AG04450 (cell line): ENCODE data around the gene TTLL6. TPM values are rescaled to one million over a fixed set of nuclear protein-coding genes. Genes with fewer than 3 reads are reported as not detected.

Experiments used
- CTCF ChIA-PET: fragments of 300-600, 350-600 bp; formaldehyde crosslinking; extraction: SDS; loops from one replicate; lab custom pipeline; 2022; ENCODE audit warnings: antibody characterized with exemption, inconsistent platforms; lab: Charles Lee
- POLR2A ChIA-PET: fragments of 350-600 bp; formaldehyde crosslinking; extraction: SDS; loops from one replicate; lab custom pipeline; 2021; ENCODE audit warnings: antibody characterized with exemption, inconsistent platforms; lab: Yijun Ruan, JAX
- DNase-seq: peaks from one replicate; pipeline ENCODE4 v3.0.0-alpha.2; 2011; ENCODE audit warnings: low read depth, low spot score
- H3K27ac ChIP-seq: one replicate; pipeline ENCODE4 v1.5.1; 2012; ENCODE audit warnings: low read depth, low read length, control low read depth
- H3K27me3 ChIP-seq: one replicate; pipeline ENCODE4 v1.6.0; 2012; ENCODE audit warnings: low read length; ENCODE audit not compliant: control insufficient read depth, insufficient read depth
- H3K4me3 ChIP-seq: 2 replicates; pipeline ENCODE4 v1.5.1; 2011; ENCODE audit warnings: mild to moderate bottlenecking, low read depth, low read length, control low read depth
- H3K9me3 ChIP-seq: 2 replicates; pipeline ENCODE4 v1.5.1; 2012; ENCODE audit warnings: low read length; ENCODE audit not compliant: control insufficient read depth, insufficient read depth
- polyA plus RNA-seq: library from polyadenylated mRNA; depleted of rRNA; stranded (reverse); fragments of >200 nt; gene quantifications from 2 replicates; pipeline ENCODE4 v1.2.3, GENCODE V29; 2011
- TF ChIP-seq, protein P1 (sequence below): IDR thresholded peaks from 2 replicates; pipeline ENCODE4 v1.5.1; 2011; ENCODE audit warnings: low read depth, low read length, control low read depth, inconsistent platforms

TTLL6 gene
- polyA plus RNA-seq, 1 experiment = 0.04 TPM

DNA sequence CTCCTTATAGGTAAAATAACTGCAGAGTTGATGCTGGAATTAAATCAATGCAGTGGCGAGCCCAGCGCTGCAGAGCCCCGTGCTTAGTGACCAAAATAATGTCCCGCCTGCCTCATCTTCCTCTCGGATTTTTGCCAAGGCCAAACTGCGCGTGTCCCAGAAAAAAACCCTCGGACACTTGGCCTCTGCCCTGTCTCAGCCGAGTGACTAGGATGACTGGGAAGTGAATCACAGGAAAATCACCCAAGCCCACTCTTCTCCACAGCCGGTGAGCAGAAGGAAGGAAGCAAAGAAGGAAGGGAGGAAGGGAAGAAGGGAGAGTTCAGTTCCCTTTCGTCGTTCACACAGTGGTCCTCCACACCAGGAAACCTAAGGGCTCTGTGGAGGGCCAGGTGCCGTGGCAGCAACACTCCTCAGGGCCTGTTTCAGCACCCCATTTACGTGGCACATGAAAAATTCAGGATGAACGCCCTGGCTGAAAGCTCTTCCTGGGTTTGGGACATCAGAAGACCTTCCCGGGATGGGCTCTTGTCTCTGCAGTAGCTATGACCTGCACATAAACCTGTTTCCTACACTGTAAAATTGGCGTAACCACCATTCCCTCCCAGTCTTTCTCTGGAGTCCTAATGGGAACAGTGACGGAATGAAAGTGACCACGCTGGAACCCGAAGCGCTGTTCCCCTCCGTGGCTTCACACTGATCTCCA, 63.1 kb downstream of the TTLL6 start:
- Histone ChIP-seq H3K9me3 (peaks cover 13% of the 10 kb centered on the region; the same call in 1 of the 2 replicates), H3K27me3 (peaks cover 88% of the 10 kb centered on the region), H3K27ac (no peak overlapping the region), H3K4me3 (no peak overlapping the region)
- TF ChIP-seq, protein P1, sequence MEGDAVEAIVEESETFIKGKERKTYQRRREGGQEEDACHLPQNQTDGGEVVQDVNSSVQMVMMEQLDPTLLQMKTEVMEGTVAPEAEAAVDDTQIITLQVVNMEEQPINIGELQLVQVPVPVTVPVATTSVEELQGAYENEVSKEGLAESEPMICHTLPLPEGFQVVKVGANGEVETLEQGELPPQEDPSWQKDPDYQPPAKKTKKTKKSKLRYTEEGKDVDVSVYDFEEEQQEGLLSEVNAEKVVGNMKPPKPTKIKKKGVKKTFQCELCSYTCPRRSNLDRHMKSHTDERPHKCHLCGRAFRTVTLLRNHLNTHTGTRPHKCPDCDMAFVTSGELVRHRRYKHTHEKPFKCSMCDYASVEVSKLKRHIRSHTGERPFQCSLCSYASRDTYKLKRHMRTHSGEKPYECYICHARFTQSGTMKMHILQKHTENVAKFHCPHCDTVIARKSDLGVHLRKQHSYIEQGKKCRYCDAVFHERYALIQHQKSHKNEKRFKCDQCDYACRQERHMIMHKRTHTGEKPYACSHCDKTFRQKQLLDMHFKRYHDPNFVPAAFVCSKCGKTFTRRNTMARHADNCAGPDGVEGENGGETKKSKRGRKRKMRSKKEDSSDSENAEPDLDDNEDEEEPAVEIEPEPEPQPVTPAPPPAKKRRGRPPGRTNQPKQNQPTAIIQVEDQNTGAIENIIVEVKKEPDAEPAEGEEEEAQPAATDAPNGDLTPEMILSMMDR = no peak
- POLR2A ChIA-PET = no interaction called here
- no peak for DNase-seq
- CTCF ChIA-PET = no interaction called here

DNA sequence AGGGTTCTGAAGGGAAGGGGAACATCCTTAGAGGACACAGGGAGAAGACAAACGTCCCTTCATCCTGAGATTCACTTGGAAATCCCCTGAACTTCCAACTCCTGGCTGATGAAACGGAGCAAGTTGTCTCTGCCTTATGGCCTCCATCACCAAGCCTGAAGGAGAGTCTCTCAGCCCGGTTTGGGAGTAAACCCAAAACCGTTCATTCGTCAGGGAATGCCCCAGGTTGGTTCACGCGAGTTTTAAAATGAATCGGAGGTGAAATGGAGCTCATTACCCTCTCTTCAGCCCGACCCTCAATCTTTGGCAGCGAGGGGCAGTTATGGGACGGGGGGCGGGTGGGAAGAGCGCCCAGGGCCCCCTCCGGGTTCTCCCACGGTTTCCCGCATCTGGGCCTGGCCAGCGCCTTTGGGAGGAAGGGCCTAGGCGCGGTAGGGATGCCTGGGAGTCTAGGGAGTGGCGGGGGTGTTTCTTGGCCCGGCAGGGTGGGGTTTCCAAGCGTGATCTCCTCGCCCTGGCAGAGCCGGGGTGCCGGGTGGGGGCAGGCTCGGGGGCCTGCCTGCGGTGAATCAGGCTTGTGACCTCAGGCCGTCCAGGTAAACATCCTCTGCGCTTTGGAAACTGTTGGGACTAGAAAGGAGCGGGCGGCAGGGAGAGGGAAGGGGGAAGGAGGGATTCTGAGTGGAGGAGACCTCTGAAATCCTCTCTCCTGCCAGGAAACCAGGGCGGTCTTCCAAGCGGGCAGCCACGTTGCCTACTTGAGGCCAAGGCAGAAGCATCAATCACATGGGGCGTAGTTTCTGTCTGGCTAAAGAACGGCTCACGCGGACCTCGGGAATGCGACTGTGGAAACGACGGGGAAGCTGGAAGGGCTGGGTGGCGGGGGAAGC, 64.4 kb downstream of the TTLL6 start:
- Histone ChIP-seq H3K27ac (no peak overlapping the region), H3K9me3 (peaks cover 15% of the 10 kb centered on the region; the same call in 1 of the 2 replicates), H3K27me3 (peaks cover 95% of the 10 kb centered on the region), H3K4me3 (no peak overlapping the region)
- DNase-seq = no peak
- CTCF ChIA-PET = no interaction called here
- POLR2A ChIA-PET = no interaction called here
- TF ChIP-seq, protein P1 = no peak

DNA sequence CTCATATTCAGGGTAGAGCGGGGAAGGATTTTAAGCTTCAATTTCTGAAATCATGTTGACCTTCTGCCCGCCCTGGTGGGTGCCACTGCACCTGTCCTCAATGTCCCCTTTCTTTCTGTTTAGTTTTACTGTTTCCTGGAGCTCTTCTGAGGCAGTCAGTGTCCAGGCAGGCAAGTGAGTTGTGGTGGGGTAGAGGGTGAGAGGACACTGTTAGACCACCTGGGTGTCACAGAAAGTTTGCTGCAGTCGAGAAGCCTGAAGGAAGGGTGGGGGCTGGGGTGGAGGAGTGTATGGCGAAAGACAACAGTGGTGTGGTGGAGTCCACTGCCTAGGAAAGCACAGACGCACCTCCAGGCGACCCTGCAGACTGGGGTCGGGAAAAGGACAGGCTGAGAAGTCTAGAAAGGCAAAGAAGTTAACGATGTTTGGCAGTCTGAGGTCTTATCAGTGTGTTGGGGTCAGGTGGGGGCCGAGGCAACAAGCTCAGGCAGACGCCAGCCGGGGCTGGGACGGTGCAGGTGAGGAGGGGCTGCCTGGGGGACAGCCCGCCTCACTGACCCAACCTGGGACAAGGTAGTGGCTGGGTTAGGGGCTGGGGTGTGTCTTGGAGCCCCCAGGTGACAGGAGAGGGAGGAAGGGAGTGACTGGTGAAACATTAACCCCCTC, 65.2 kb downstream of the TTLL6 start:
- CTCF ChIA-PET = interaction anchor here (1.2 to 1.4 kb wide), 2 partner anchors 28 to 39 kb away, joined by 3 to 4 read pairs; no protein-coding TSS in a partner anchor
- no peak for DNase-seq

GRCh38 chr17:48751172-48751571, 65.9 kb downstream of the TTLL6 start:
- TF ChIP-seq, protein P1 = no peak
- CTCF ChIA-PET = interaction anchor here (1.2 to 1.4 kb wide), 2 partner anchors 27 to 40 kb away, joined by 3 to 4 read pairs; no protein-coding TSS in a partner anchor
- H3K4me3 ChIP-seq = no peak overlapping the region
- H3K9me3 ChIP-seq = peaks cover 18% of the 10 kb centered on the region; the same call in 1 of the 2 replicates
- POLR2A ChIA-PET = no interaction called here
- DNase-seq = no peak
- H3K27ac ChIP-seq = no peak overlapping the region
- peaks cover 98% of the 10 kb centered on the region for H3K27me3 ChIP-seq

More for the DNA sequence above, 65.2 kb downstream of the TTLL6 start:
- Histone ChIP-seq H3K27ac (no peak overlapping the region), H3K9me3 (peaks cover 18% of the 10 kb centered on the region; the same call in 1 of the 2 replicates), H3K27me3 (peaks cover 96% of the 10 kb centered on the region), H3K4me3 (no peak overlapping the region)
- POLR2A ChIA-PET = no interaction called here
- TF ChIP-seq, protein P1 = no peak
